NAMALWA (cell line): ENCODE data around the gene SNAPIN.

Experiments
- DNase-seq: peaks from one replicate; pipeline ENCODE4 v3.0.0-alpha.2; 2015; ENCODE audit warnings: low spot score

Gene SNAPIN

DNA sequence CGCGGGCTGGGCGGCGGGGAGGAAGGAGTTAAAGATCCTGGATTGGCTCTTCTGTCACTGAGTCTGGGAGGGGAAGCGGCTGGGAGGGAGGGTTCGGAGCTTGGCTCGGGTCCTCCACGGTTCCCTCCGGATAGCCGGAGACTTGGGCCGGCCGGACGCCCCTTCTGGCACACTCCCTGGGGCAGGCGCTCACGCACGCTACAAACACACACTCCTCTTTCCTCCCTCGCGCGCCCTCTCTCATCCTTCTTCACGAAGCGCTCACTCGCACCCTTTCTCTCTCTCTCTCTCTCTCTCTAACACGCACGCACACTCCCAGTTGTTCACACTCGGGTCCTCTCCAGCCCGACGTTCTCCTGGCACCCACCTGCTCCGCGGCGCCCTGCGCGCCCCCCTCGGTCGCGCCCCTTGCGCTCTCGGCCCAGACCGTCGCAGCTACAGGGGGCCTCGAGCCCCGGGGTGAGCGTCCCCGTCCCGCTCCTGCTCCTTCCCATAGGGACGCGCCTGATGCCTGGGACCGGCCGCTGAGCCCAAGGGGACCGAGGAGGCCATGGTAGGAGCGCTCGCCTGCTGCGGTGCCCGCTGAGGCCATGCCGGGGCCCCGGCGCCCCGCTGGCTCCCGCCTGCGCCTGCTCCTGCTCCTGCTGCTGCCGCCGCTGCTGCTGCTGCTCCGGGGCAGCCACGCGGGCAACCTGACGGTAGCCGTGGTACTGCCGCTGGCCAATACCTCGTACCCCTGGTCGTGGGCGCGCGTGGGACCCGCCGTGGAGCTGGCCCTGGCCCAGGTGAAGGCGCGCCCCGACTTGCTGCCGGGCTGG, 20.2 kb downstream of the SNAPIN start, which contains the start of gene NPR1:
NPR1 (plus strand) TSS at position 170 of the 818 bp plus-strand sequence; CDS start at position 591, 421 bp downstream.
- DNase-seq = no peak

DNA sequence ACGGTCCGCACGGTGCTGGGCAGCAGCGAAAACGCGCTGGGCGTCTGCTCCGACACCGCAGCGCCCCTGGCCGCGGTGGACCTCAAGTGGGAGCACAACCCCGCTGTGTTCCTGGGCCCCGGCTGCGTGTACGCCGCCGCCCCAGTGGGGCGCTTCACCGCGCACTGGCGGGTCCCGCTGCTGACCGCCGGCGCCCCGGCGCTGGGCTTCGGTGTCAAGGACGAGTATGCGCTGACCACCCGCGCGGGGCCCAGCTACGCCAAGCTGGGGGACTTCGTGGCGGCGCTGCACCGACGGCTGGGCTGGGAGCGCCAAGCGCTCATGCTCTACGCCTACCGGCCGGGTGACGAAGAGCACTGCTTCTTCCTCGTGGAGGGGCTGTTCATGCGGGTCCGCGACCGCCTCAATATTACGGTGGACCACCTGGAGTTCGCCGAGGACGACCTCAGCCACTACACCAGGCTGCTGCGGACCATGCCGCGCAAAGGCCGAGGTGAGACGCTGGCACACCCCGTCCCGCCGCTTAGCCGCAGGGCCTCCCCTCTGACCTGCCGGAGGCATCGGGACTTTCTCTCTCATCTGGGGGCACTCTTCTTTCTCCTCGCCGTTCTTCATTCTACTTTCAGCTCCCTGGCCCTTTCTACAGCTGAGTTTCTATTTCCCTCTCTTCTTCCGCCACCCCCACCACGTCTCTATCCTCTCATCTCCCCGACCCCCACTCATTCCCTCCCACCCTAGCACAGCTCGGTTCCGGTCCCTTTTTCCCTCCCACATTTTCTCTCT, 21.0 kb downstream of the SNAPIN start:
- DNase-seq = no peak

DNA sequence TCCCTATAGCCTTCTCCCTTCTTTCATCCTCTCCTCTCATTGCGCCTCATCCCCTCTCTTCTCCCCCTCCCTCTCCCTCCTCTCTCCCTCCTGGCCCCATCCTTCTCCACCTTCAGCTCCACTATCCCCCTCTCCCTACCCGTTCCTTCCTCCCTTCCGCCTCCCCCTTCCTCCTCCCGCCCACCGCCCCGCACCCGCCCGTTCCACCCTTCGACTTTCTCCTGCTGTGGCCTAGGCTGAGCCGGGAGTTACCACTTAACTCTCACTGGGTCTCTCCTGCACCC, 21.6 kb downstream of the SNAPIN start:
- no peak for DNase-seq

GRCh38 chr1:153682730-153683129, 24.2 kb downstream of the SNAPIN start:
- no peak for DNase-seq

GRCh38 chr1:153683854-153684253, 25.4 kb downstream of the SNAPIN start:
- no peak for DNase-seq

- no peak for DNase-seq
Observed at GRCh38 chr1:153684892-153685291, 26.4 kb downstream of the SNAPIN start.

DNA sequence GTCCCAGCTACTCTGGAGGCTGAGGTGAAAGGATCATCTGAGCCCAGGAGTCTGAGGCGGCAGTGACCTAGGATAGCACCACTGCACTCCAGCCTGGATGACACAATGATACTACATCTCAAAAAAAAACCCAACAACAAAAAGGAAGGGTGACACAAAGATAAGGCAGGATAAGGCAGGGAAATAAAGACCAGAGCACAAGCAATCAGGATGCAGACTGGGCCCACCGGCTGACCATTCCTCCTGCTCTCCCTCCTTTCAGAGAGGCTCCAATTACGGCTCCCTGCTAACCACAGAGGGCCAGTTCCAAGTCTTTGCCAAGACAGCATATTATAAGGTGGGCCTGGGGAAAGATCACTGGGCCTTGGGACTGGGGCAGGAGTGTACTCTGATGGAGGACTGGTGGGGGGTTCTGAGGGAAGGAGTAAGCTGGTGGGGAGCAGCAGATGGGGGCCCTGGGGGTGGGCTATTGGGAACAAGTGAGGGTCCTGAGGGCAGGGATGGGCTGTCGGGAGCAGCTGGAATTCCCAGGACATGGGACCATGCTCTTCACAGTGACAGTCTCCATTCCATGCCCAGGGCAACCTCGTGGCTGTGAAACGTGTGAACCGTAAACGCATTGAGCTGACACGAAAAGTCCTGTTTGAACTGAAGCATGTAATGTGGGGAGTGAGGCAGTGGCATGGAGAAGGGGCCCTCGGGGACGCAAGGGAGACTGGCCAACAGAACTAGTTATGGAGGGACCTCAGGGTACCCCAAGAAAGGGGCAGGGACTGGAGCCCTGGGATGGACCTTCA, 27.2 kb downstream of the SNAPIN start:
- no peak for DNase-seq

- no peak for DNase-seq
Observed at GRCh38 chr1:153687346-153688125, 29.0 kb downstream of the SNAPIN start.

DNA sequence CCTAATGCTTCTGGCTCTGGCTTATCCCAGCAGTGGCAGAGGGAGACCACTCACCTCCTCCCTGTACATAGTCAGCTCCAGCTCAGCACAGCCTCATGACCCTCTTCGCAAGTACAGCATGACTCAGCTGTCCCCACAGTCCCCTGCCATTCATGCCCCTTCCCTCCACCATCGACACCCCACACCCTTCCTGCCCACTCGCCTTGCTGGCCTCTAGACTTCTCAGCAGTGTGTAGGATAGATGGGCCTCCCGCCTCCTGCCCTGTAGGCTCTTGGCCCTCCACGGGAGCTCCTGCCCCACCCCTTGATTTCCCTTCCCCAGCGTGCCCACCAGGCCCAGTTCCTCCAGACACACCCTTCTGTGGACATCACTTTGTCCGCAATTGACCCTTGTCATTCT, 29.8 kb downstream of the SNAPIN start:
- no peak for DNase-seq

DNA sequence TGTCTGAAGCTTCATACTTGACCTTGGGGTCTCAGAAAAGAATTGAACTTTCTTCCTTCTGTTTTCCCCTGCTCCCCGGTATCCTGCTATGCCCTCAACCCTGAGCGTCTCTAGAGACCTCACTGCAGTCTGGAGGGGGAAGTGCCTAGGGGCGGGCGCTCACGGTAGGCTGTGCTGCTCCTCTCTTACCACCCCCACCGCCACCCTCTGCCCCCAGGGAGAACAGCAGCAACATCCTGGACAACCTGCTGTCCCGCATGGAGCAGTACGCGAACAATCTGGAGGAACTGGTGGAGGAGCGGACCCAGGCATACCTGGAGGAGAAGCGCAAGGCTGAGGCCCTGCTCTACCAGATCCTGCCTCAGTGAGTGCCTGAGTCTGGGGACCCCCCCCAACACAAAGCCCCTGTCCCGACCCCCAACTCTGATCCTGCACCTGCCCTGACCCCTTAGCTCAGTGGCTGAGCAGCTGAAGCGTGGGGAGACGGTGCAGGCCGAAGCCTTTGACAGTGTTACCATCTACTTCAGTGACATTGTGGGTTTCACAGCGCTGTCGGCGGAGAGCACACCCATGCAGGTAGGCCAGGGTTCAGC, 30.3 kb downstream of the SNAPIN start:
- DNase-seq = no peak

- DNase-seq = no peak
Observed at GRCh38 chr1:153693466-153693865, 35.0 kb downstream of the SNAPIN start.

GRCh38 chr1:153696741-153697140, 38.2 kb downstream of the SNAPIN start:
- DNase-seq = no peak

DNA sequence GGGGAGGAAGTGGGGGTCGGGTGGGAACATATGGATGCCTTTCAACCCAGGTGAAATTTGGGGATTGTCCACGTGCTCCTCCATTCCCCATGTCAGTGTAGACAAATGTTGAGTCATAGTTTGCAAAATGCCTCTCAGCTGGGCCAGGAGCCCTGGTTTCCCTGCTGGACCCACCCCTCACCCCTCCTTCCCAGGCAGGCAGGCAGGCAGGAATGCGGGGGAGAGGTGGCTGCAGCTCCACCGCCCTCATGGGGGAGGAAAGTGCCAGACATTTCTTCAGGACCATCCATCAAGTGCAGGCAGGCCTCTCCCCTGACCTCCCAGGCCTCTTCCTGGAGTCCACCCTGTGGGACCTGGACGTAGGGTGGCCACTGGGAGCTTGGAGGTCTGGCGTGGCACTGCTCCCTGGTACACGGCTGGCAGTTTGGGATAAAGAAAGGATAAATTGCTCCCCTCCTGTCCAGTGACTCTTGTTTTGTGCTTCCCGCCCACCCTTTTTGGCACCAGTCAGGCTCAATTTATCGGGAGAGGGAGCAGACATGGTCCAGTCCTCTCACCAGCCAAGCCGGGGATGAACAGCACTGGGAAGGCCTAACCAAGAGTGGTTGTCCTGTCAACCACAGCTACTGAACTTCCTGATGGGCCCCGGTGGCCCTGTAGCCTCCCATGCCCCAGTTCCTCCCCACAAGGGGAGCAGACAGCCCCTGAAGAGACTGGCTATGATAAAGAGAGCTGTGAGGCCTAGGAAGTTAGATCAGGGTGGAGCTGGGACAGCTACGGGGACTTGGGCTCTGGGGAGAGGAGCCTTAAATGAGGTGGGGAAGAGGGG, 38.9 kb downstream of the SNAPIN start:
- DNase-seq = no peak

- no peak for DNase-seq
Observed at GRCh38 chr1:153698020-153698922, 39.8 kb downstream of the SNAPIN start.

GRCh38 chr1:153698923-153699714, 40.6 kb downstream of the SNAPIN start:
- DNase-seq = no peak

DNA sequence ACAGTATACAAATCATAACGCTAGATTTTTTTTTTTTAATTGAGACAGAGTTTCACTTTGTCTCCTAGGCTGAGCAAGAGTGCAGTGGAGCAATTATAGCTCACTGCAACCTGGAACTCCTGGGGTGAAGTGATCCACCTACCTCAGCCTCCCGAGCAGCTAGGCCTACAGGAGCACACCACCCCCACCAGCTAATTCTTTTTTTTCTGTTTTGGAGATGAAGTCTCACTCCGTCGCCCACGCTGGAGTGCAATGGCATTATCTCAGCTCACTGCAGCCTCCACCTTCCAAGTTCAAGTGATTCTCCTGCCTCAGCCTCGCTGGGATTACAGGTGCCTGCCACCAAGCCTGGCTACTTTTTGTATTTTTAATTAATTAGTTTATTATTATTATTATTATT, 41.3 kb downstream of the SNAPIN start:
- DNase-seq = no peak

GRCh38 chr1:153705484-153705883, 47.0 kb downstream of the SNAPIN start:
- no peak for DNase-seq

- DNase-seq = no peak
Observed at GRCh38 chr1:153711026-153711425, 52.5 kb downstream of the SNAPIN start.
